GM19023 (cell line): ENCODE measurements around the gene DHRS3.
"Not testable (repeated sequence)": the region's sequence is repeated elsewhere in the genome, so short reads cannot be mapped to it uniquely, and the experiment has no call there.

ENCODE experiments used
- ATAC-seq: cut with Tn5 transposase; IDR thresholded peaks from one replicate; pipeline ENCODE4 v1.9.1; 2021; ENCODE audit warnings: mild to moderate bottlenecking, moderate library complexity; ENCODE audit not compliant: unreplicated experiment

The DHRS3 gene

GRCh38 chr1:12578860-12579422 lies 39.1 kb downstream of the DHRS3 start:
- ATAC-seq, result no peak

GRCh38 chr1:12577020-12577419 lies 41.0 kb downstream of the DHRS3 start:
- ATAC-seq, result no peak

GRCh38 chr1:12574757-12575139 lies 43.3 kb downstream of the DHRS3 start:
- ATAC-seq, result no peak

- no peak for ATAC-seq
Measured at GRCh38 chr1:12573015-12573825, 44.8 kb downstream of the DHRS3 start.

GRCh38 chr1:12572522-12572921 lies 45.5 kb downstream of the DHRS3 start:
- no peak for ATAC-seq

GRCh38 chr1:12570291-12570690 lies 47.7 kb downstream of the DHRS3 start:
- no peak for ATAC-seq

- no peak for ATAC-seq
Measured at GRCh38 chr1:12568009-12568767, 49.8 kb downstream of the DHRS3 start.

- no peak for ATAC-seq
Measured at GRCh38 chr1:12567288-12567819, 50.7 kb downstream of the DHRS3 start.

- ATAC-seq, result no peak
Measured at GRCh38 chr1:12566484-12567287, 51.3 kb downstream of the DHRS3 start.

- ATAC-seq, result no peak
Measured at GRCh38 chr1:12565966-12566352, 52.1 kb downstream of the DHRS3 start.

- ATAC-seq, result no peak
Measured at GRCh38 chr1:12565094-12565965, 52.7 kb downstream of the DHRS3 start.

- ATAC-seq, result not testable (repeated sequence)
Measured at GRCh38 chr1:12564251-12564650, 53.8 kb downstream of the DHRS3 start.

- ATAC-seq, result no peak
Measured at GRCh38 chr1:12562955-12563576, 54.9 kb downstream of the DHRS3 start.

GRCh38 chr1:12561121-12561520 lies 56.9 kb downstream of the DHRS3 start:
- no peak for ATAC-seq

GRCh38 chr1:12556957-12557935 lies 60.8 kb downstream of the DHRS3 start:
- no peak for ATAC-seq

- ATAC-seq, result no peak
Measured at GRCh38 chr1:12556368-12556930, 61.6 kb downstream of the DHRS3 start.

- no peak for ATAC-seq
Measured at GRCh38 chr1:12555411-12556367, 62.3 kb downstream of the DHRS3 start.
